22Rv1 (cell line): ENCODE data around the gene EVL.

Source experiments
- ZFX ChIP-seq: fragments of 450-650 bp; IDR thresholded peaks from 2 replicates; pipeline ENCODE4 v1.6.1; 2017; ENCODE audit warnings: antibody characterized with exemption, borderline replicate concordance
- TF ChIP-seq, protein P1 (sequence below): fragments of 450-650 bp; IDR thresholded peaks from 2 replicates; pipeline ENCODE4 v1.5.1; 2017; ENCODE audit warnings: mild to moderate bottlenecking

- TF ChIP-seq, protein P1, sequence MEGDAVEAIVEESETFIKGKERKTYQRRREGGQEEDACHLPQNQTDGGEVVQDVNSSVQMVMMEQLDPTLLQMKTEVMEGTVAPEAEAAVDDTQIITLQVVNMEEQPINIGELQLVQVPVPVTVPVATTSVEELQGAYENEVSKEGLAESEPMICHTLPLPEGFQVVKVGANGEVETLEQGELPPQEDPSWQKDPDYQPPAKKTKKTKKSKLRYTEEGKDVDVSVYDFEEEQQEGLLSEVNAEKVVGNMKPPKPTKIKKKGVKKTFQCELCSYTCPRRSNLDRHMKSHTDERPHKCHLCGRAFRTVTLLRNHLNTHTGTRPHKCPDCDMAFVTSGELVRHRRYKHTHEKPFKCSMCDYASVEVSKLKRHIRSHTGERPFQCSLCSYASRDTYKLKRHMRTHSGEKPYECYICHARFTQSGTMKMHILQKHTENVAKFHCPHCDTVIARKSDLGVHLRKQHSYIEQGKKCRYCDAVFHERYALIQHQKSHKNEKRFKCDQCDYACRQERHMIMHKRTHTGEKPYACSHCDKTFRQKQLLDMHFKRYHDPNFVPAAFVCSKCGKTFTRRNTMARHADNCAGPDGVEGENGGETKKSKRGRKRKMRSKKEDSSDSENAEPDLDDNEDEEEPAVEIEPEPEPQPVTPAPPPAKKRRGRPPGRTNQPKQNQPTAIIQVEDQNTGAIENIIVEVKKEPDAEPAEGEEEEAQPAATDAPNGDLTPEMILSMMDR = no peak
- TF ChIP-seq ZFX = no peak
Observed at GRCh38 chr14:100093319-100093718, 28.1 kb downstream of the EVL start.
